WTC11 (cell line): ENCODE measurements around the gene DCXR. TPM values are rescaled to one million over a fixed set of nuclear protein-coding genes. Genes with fewer than 3 reads are reported as not detected.

Source experiments
- ATAC-seq: fragments of 200-7000 bp; cut with Tn5 transposase; 2 replicates; pipeline ENCODE4 v1.10.0; 2021; ENCODE audit warnings: mild to moderate bottlenecking, moderate library complexity
- CTCF ChIA-PET: fragments of 300-600 bp; sonication (Branson Sonifier 250); formaldehyde crosslinking; loops from one replicate; lab custom pipeline; 2021; ENCODE audit warnings: antibody characterized with exemption; lab: Charles Lee
- POLR2A ChIA-PET: fragments of 350-600 bp; sonication (Branson Sonifier 250); formaldehyde crosslinking; loops from one replicate; lab custom pipeline; 2021; ENCODE audit warnings: antibody characterized with exemption; lab: Charles Lee
- DNase-seq: peaks from one replicate; pipeline ENCODE4 v3.0.0; 2021; ENCODE audit warnings: low spot score
- H3K27ac Mint-ChIP-seq: 2 replicates; pipeline ENCODE4 v1.8.0; 2021; ENCODE audit warnings: mixed read lengths
- H3K27me3 Mint-ChIP-seq: 2 replicates; pipeline ENCODE4 v1.8.0; 2021; ENCODE audit warnings: low read depth, mild to moderate bottlenecking, moderate library complexity, mixed read lengths
- H3K36me3 Mint-ChIP-seq: 2 replicates; pipeline ENCODE4 v1.8.0; 2021; ENCODE audit warnings: mixed read lengths
- H3K4me1 Mint-ChIP-seq: 2 replicates; pipeline ENCODE4 v1.8.0; 2022; ENCODE audit warnings: mixed read lengths
- H3K4me3 Mint-ChIP-seq: 2 replicates; pipeline ENCODE4 v1.8.0; 2021; ENCODE audit warnings: mild to moderate bottlenecking, moderate library complexity, mixed read lengths
- H3K9me3 Mint-ChIP-seq: 2 replicates; pipeline ENCODE4 v1.8.0; 2021; ENCODE audit warnings: mixed read lengths
- ARID4B ChIP-seq: sonication (generic); formaldehyde crosslinking; IDR thresholded peaks from 2 replicates; pipeline ENCODE4 v1.8.0; 2023; ENCODE audit warnings: missing genetic modification reagents, mild to moderate bottlenecking, borderline replicate concordance
- CREM ChIP-seq: sonication (generic); formaldehyde crosslinking; IDR thresholded peaks from 2 replicates; pipeline ENCODE4 v1.8.1; 2022; ENCODE audit warnings: mild to moderate bottlenecking, missing genetic modification reagents, moderate library complexity
- CTCF ChIP-seq: fragments of 200-600 bp; IDR thresholded peaks from 2 replicates; pipeline ENCODE4 v1.8.0; 2022; ENCODE audit warnings: antibody characterized with exemption
- E2F5 ChIP-seq: sonication (generic); formaldehyde crosslinking; IDR thresholded peaks from 2 replicates; pipeline ENCODE4 v1.8.1; 2022; ENCODE audit warnings: mild to moderate bottlenecking, moderate library complexity, missing genetic modification reagents
- EMX1 ChIP-seq: fragments of 250-450 bp; sonication (Bioruptor Pico); IDR thresholded peaks from 2 replicates; pipeline ENCODE4 v1.8.0; 2021; ENCODE audit warnings: mild to moderate bottlenecking
- ESRRA ChIP-seq: sonication (generic); formaldehyde crosslinking; IDR thresholded peaks from 2 replicates; pipeline ENCODE4 v1.8.1; 2022; ENCODE audit warnings: mild to moderate bottlenecking, missing genetic modification reagents, borderline replicate concordance
- HMGA2 ChIP-seq: fragments of 250-450 bp; sonication (Bioruptor Pico); IDR thresholded peaks from 2 replicates; pipeline ENCODE4 v1.4.0; 2021; ENCODE audit warnings: mild to moderate bottlenecking, moderate library complexity
- HMGXB4 ChIP-seq: sonication (generic); formaldehyde crosslinking; IDR thresholded peaks from 2 replicates; pipeline ENCODE4 v1.8.1; 2023; ENCODE audit warnings: mild to moderate bottlenecking, moderate library complexity, missing genetic modification reagents
- IRF1 ChIP-seq: sonication (generic); formaldehyde crosslinking; IDR thresholded peaks from 2 replicates; pipeline ENCODE4 v1.8.0; 2023; ENCODE audit warnings: missing genetic modification reagents
- NFATC4 ChIP-seq: fragments of 250-450 bp; sonication (Bioruptor Pico); IDR thresholded peaks from 2 replicates; pipeline ENCODE4 v1.9.0; 2021; ENCODE audit warnings: mild to moderate bottlenecking
- NR1H2 ChIP-seq: sonication (generic); formaldehyde crosslinking; IDR thresholded peaks from 2 replicates; pipeline ENCODE4 v1.9.0; 2021; ENCODE audit warnings: mild to moderate bottlenecking, moderate library complexity, missing genetic modification reagents
- PRDM15 ChIP-seq: sonication (generic); formaldehyde crosslinking; IDR thresholded peaks from 2 replicates; pipeline ENCODE4 v1.8.0; 2022; ENCODE audit warnings: missing genetic modification reagents
- PRRX2 ChIP-seq: fragments of 250-450 bp; sonication (Bioruptor Pico); IDR thresholded peaks from 2 replicates; pipeline ENCODE4 v1.8.0; 2021; ENCODE audit warnings: mild to moderate bottlenecking
- SP1 ChIP-seq: sonication (generic); formaldehyde crosslinking; conservative IDR thresholded peaks from 2 replicates; pipeline ENCODE4 v1.8.1; 2022; ENCODE audit warnings: missing genetic modification reagents
- TEAD1 ChIP-seq: sonication (generic); formaldehyde crosslinking; IDR thresholded peaks from 2 replicates; pipeline ENCODE4 v1.8.0; 2022; ENCODE audit warnings: mild to moderate bottlenecking, missing genetic modification reagents
- ZBTB21 ChIP-seq: sonication (generic); formaldehyde crosslinking; IDR thresholded peaks from 2 replicates; pipeline ENCODE4 v1.8.1; 2023; ENCODE audit warnings: mild to moderate bottlenecking, missing genetic modification reagents, borderline replicate concordance
- ZNF219 ChIP-seq: sonication (generic); formaldehyde crosslinking; IDR thresholded peaks from 2 replicates; pipeline ENCODE4 v1.8.0; 2023; ENCODE audit warnings: missing genetic modification reagents, mild to moderate bottlenecking, borderline replicate concordance
- ZNF317 ChIP-seq: sonication (generic); formaldehyde crosslinking; IDR thresholded peaks from 2 replicates; pipeline ENCODE4 v1.8.1; 2023; ENCODE audit warnings: low read depth, mild to moderate bottlenecking, moderate library complexity, missing genetic modification reagents, borderline replicate concordance
- ZNF416 ChIP-seq: fragments of 250-450 bp; sonication (Bioruptor Pico); IDR thresholded peaks from 2 replicates; pipeline ENCODE4 v1.9.0; 2021; ENCODE audit warnings: mild to moderate bottlenecking, inconsistent platforms
- total RNA-seq: library from RNA; stranded (reverse); gene quantifications from 3 replicates; pipeline ENCODE4 v1.2.3, GENCODE V29; 2021

Gene DCXR
- total RNA-seq, 1 experiment from 2014 or later: 130 TPM

- TF ChIP-seq ARID4B (CRISPR knock-in tag): no peak
- TF ChIP-seq NR1H2 (CRISPR knock-in tag): no peak
- no peak for TF ChIP-seq ZNF317 (CRISPR knock-in tag)
- TF ChIP-seq ZNF219 (CRISPR knock-in tag): no peak
- TF ChIP-seq PRRX2 (CRISPR knock-in tag): peak; percentile 26; the same call in 1 of the 2 replicates
- TF ChIP-seq CTCF: no peak
- peak; percentile 88 for TF ChIP-seq SP1
- TF ChIP-seq HMGA2 (CRISPR knock-in tag): no peak
- no peak for TF ChIP-seq ZBTB21 (CRISPR knock-in tag)
- peak; percentile 84; the same call in 1 of the 2 replicates for TF ChIP-seq ESRRA
- TF ChIP-seq EMX1 (CRISPR knock-in tag): no peak
- TF ChIP-seq ZNF416 (CRISPR knock-in tag): no peak
- TF ChIP-seq NFATC4 (CRISPR knock-in tag): no peak
- no peak for TF ChIP-seq IRF1 (CRISPR knock-in tag)
- TF ChIP-seq PRDM15 (CRISPR knock-in tag): no peak
- TF ChIP-seq, all 79 proteins: peak for 20
These were observed 28.3 kb upstream of the DCXR start, which contains the start of gene DUS1L (continued) for GRCh38 chr17:82065638-82066303.

- H3K4me3 Mint-ChIP-seq: peak overlapping the region; percentile 67
- H3K9me3 Mint-ChIP-seq: no peaks in the 10 kb centered on the region
- peaks cover under 1% of the 10 kb centered on the region; the same call in 1 of the 2 replicates for H3K27me3 Mint-ChIP-seq
- 0 out of 2 replicates have a peak, but pooled peaks cover 2% of the 10 kb centered on the region for H3K4me1 Mint-ChIP-seq
- no peak overlapping the region for H3K27ac Mint-ChIP-seq
- TF ChIP-seq HMGXB4 (0 out of 2 replicates have a peak, but pooled peaks have one; percentile 11), CREM (0 out of 2 replicates have a peak, but pooled peaks have one; percentile 6), E2F5 (CRISPR knock-in tag) (0 out of 2 replicates have a peak, but pooled peaks have one; percentile 9), TEAD1 (CRISPR knock-in tag) (no peak)
- peak; percentile 8; the same call in 1 of the 2 replicates for ATAC-seq
- ChIA-PET CTCF (interaction anchor here (1.4 to 3.4 kb wide), 3 partner anchors 28 to 89 kb away, joined by 5 to 9 read pairs (median 7); partner anchors contain the start of gene DCXR), POLR2A (no interaction called here)
- H3K36me3 Mint-ChIP-seq: peaks cover under 1% of the 10 kb centered on the region; the same call in 1 of the 2 replicates
- no peak for DNase-seq
These were observed 27.7 kb upstream of the DCXR start for GRCh38 chr17:82065193-82065637.
